Activated CD4-positive, CD25-positive, alpha-beta regulatory T cell treated with anti-CD3 and anti-CD28 coated beads, Interleukin-2, amount 50 U/mL, for 72 hours (primary cell): ENCODE data around the gene IL1RAPL1.
"Not testable (repeated sequence)": the region's sequence is repeated elsewhere in the genome, so short reads cannot be mapped to it uniquely, and the experiment has no call there.

Experiments used
- DNase-seq: peaks from one replicate; pipeline ENCODE4 v3.0.0; 2021

IL1RAPL1 gene

DNA sequence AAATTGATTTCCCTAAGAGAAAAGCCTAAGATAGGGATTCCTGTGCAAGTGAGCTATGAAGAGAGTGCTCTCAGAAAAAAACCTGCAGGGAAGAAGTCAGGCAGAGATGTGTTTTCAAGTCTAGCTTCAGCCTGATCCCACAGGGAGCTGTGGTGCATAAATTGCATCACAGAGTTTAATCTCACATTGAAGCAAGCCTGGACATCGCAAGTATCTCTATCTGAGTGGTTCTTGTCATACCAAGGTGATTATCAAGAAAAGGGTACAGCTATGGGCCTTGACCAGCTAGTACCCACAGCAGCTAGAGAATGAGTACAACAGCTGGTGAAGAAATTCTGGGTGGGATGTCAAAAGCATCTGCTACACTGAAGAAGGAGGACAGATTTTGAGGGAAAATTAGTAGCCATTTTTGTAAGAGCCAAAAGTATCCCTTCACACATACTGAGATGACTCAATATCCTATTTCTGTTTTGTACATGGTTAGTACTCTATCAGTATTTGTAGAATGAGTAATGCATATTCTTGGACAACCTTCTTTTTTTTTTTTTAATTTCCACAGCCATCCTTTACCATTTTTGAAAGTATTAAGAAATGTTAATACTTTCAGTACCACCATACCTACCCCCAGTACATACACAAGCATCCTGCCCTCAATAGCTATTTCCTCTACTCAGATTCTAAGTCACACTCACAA is 708.9 kb downstream of the IL1RAPL1 start:
- DNase-seq = no peak

DNA sequence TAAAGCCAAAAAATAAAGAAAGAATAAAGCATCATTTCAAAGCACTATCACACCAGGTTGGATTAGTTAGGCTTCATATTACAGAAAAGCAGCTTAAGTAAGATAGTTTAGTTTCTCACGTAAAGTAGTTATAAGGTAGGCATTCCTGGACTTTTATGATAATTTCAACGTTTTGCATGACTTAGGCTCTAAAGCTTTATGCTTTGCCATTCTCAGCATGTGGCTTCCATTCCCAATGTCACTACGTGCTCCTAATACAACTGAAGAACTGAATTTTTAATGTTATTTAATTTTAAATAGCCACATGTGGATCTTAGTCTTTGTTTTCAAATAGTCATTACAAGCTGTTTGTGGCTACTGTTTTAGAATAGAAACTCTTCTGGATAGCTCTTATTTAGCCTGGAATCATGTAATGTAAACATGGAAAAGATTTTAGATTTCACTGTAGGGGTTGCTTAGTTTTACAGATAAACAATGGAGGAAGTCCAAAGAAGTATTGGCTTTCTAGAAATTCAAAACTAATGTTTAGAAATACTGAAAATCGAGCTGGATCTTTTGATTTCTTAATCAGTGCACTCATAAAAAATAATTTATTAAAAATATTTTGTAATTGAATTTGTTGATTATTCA is 710.0 kb downstream of the IL1RAPL1 start:
- DNase-seq = no peak

DNA sequence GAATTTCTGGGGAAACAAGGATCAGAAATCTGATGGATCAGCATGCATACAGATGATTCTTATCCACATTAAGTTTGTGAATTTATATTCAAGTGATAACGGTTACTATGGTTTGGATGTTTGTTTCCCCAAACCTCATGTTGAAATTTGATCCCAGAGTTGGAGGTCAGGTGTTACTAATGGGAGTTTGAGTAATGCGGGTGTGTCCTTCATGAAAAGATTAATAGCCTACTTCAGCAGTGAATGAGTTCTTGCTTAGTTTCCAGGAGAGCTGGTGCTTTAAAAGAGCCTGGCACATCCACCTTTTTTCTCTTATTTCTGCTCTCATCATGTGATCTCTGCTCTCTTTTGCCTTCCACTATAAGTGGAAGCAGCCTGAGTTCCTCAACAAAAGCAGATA is 712.4 kb downstream of the IL1RAPL1 start:
- no peak for DNase-seq

DNA sequence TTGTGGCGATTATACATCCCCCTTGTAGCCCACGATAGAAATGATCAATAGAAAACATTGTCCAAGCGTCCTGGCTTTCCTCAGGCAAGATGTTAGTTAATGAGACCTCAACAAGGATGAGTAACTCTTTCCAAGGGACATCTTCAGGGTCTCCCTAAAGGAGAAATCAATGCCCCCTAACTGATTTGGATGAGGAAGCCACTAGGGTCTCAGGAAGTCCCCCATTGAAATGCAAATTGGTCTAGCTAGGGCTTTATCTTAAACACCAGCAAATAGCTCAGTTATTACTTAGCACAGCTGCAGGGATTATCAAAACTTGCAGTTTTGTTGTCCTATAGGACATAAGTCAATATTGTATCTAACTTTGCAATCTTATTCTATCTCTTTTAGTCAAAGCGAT is 721.5 kb downstream of the IL1RAPL1 start:
- no peak for DNase-seq

DNA sequence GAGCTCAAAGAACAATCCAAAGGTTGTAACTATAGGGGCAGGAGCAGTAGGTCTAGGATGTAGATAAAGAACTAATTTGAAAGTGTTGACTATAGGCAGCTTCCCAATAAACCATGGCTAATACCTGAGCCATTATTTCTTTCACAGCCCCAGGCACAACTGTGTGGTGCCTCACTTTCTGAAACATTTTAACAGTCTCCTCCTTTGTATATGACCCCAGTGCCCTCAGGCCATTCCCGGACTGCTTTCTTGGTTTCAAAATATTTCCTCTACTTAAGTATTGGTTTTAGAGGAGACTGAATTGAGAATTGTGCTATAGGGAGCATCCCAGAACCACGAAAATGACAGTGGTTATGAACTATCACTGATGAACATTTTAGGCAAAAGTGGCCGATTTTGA is 728.7 kb downstream of the IL1RAPL1 start:
- DNase-seq = no peak

DNA sequence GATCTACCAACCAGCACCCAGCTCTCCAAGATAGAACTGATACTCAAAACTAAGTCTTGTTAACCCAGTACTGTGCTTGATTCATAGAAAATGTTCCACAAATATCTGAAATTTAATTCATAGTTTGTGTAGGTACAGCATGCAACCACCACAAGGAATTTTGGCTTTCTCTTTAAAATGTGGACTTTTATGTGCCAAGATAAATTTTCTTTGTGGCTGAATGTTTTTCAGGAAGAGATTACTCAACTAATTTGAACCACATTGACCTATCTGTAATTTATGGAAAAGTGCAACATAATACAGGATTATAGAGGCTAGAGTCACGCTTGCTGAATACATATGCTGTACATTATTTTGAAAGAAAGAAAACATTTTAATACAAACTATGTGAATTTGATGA is 730.8 kb downstream of the IL1RAPL1 start:
- DNase-seq = no peak

DNA sequence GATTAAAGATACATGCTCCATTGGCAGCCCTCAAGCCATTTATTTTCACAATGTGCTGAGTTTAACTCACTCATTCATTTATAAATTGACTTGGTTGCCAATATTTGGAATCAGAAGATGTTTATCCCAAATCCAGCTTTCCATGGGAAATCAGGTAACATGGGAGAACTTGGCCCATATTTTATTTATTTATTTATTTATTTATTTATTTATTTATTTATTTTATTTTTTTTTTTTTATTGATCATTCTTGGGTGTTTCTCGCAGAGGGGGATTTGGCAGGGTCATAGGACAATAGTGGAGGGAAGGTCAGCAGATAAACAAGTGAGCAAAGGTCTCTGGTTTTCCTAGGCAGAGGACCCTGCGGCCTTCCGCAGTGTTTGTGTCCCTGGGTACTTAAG is 745.2 kb downstream of the IL1RAPL1 start:
- not testable (repeated sequence) for DNase-seq

DNA sequence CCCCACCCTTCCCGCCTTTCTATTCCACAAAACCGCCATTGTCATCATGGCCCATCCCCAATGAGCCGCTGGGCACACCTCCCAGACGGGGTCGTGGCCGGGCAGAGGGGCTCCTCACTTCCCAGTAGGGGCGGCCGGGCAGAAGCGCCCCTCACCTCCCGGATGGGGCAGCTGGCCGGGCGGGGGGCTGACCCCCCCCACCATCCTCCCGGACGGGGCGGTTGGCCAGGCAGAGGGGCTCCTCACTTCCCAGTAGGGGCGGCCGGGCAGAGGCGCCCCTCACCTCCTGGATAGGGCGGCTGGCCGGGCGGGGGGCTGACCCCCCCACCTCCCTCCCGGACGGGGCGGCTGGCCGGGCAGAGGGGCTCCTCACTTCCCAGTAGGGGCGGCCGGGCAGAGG is 745.8 kb downstream of the IL1RAPL1 start:
- not testable (repeated sequence) for DNase-seq

DNA sequence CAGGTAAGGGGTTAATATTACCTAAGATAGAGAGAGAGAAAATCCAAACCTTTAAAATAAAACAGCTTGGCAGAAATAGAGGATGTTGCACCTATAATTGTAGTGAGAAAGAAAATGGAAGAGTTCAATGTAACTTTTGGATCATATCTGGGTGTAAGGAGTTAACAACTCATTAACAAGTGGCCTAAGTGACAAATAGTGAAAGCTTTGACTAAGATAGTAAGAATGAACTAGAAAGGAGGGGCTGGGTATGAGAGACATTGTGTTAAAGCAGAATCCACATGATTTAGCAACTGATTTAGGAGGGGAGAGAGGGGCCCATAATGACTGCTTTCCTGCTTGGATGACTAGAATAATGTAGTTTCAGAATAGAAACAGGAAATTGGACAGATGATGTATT is 761.0 kb downstream of the IL1RAPL1 start:
- no peak for DNase-seq

DNA sequence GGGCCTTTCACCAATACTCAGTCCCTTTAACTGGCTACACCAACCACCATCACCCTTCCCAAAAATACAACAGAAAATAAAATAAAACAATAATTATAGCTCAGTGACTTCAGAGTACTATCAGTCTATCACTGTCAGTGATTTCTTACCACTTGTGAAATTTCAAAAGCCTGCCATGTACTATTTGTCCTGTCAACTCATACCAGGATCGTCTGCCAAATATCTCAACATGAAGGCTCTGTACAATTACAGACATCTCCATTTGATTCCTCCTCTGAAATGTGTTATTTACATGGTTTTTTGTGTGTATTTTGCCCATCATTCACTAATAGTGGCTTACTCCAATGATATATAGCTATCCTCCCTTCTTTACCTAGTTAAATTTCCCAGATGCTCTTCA is 772.0 kb downstream of the IL1RAPL1 start:
- DNase-seq = no peak

DNA sequence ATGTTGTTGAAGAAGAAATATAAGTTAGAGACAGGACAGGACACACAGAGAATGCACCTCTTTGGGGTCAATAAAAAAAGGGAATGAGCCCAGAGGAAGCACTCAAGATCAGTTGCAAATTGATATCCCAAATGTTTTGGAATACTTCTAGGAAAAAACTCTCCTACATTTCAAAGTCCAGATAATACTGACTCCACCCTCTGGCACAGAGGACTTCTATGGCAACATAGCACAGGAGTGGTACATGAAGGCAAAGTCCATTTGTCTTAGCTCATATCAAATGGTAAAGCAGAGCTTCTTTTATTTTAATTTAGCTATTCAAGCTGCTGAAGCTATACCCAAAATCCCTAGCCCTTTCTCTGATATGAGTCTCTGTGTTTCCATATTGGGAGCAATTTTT is 787.5 kb downstream of the IL1RAPL1 start:
- DNase-seq = not testable (repeated sequence)

DNA sequence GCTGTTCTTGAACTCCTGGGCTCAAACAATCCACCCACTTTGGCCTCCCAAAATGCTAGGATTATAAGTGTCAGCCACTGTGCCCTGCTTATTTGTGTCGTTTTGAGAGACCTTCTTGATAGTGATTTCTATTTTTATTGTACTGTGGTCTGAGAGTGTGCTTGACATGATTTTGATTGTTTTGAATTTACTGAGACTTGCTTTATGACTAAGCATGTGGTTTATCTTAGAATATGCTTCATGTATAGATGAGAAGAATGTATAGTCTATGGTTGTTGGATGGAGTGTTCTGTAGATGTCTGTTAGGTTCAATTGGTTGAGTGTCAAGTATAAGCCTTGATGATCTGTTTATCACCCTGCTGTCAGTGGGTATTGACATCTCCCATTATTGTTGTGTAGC is 789.3 kb downstream of the IL1RAPL1 start:
- no peak for DNase-seq

DNA sequence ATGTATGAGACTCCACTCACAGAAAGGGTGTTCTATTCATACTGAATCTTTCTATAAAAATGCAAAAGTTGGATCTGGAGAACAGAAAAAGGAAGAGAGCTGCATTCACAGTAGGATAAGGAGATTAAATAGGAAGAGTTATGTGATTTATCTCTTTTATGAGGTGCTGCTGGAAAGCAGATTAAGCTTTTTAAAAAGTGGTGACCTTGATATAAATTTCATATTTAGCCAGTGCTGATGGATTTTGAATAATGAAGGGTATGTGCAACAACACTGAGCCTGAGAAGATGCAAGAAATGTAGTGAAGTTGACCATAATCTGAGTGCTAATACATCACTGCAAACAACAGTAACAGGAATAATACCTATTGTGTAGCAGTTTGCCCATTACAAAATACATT is 795.6 kb downstream of the IL1RAPL1 start:
- DNase-seq = no peak

DNA sequence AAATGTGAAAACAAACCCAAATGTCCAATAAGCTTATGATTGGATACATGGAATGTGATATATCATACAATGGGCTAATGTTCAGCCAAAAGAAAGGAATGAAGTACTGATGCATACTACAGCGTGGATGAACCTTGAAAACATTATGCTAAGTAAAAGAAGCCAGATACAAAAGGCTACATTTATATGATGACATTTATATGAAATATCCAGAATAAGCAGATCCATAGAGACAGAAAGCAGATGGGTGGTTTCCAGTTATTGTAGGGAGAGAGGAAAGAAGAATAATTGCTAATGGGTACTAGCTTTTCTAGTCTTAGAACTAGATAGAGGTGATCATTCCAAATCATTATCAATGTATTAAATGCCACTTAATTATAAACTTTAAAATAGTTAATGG is 801.3 kb downstream of the IL1RAPL1 start:
- no peak for DNase-seq

DNA sequence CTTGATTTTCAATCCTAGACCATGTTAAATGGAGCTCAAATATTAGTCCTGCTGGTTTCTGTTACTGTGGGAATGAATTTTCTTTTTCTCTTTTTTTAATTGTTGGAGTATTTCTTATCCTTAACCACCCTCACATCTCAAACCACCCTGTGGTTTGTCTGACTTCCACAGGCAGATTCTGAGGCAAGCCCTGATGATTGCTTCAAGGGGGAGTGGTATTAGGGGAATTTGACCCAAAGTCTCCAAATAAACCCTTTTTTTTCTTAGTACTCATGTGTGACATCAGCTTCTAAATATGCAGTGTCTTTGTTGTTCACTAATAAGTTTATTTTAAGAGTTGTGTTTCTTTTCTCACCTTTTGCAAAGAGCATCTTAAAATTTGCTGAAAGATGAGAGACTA is 810.3 kb downstream of the IL1RAPL1 start:
- DNase-seq = no peak

DNA sequence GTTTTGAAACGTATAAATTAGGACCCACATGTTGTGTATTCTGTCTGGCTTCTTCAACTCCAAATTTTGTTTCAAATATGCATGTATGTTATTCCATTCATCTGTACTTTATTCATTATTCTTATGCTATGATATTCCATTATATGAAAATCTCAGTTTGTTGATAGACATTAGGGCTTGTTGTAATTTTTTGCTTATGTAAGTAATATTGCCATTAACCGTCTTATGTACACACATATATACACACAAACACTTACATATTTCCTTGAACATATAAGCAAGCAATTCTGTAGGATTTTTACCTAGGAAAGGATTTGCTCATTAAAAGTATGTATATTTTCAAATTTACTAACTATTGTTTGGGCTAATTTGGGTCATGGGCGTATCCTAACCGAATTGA is 820.1 kb downstream of the IL1RAPL1 start:
- DNase-seq = no peak

DNA sequence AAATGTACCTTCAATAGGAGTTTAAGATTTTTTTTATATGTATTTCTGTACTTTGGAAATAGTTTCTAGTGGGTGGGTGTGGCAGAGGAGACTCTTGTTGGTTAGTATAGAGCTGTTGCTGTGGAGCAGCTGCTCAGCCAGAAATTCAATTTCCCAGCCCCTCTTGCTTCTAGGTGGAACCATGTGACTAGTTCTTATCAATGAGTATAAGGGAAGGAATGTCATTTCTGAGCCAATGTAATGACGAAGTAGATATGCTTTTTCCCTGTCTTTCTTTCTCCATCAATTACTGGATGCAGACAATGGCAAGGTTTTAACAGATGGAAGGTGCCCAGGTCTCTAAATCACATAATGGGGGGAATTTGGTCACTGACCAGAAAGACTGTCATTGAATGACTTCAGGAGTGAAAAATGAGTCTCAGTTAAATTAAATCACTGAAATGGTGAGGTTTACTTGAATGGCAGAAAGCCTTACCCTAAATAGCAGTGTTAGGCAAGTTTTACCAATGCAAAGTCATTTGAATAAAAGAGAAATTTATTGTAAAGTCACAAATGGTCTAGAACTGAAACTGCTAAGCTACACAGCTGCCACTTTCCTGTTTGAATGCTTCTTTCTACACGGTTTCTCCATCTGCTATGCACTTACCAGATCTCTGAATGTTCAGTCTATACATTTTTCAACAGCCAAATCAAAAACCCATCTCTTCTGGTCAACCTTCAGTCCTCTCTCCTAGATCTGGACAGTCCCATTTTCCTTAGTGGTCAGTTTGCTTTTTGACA is 832.7 kb downstream of the IL1RAPL1 start:
- DNase-seq = no peak

DNA sequence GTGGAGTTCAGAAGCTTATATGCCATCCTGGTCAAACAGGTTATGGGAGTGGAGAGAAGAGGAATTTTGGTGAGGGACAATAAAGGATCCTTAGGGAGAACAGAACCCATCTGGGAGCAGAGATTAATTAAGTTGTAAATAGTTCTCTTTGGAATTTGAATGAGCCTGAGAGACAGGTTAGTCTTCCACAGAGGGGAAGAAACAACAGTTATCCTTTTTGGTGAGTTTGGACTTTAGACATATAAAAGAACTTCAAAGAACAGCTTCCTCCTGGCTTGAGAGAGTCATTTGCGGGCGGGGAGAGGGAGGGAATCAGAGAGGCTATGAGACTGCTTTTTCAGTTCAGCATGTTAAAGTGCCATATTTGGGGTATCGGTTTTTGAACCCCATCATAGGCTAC is 834.8 kb downstream of the IL1RAPL1 start:
- DNase-seq = no peak

DNA sequence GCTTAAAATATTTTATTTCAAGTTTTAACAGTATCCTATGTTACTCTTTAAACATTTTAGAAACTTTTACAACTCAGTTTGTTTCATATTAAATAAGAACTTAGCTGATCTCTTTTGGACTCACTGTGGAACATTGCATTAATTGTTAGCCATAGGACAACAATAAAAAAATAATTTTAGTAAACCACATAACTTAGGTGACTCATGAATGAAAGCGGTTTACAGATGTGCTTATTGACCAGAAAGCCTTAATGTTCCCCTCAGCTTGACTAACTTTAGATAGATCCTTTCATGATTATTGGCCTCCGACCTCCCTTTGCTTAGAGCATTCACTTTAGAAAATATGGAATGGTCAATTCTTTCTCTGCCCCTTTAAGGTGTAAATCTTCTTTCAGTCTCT is 844.6 kb downstream of the IL1RAPL1 start:
- DNase-seq = no peak

DNA sequence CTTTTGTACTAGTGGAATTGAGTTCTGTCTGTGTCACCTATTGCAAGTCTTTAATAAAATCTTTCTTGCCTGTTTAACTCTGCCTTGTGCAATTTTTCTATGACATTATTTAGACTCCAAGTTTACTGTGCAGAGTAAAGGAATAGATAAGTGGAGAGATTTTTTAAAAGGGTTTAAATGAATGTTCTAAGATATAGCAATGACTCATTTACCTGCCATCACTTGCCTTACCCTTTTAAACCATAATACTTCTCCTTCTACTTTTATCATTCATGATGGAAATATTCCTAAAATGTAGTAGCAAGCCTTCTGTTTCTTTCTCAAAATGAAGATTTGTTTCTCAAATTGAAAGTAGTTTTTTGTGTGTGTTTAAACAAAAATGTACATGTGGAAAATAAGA is 845.3 kb downstream of the IL1RAPL1 start:
- DNase-seq = no peak

DNA sequence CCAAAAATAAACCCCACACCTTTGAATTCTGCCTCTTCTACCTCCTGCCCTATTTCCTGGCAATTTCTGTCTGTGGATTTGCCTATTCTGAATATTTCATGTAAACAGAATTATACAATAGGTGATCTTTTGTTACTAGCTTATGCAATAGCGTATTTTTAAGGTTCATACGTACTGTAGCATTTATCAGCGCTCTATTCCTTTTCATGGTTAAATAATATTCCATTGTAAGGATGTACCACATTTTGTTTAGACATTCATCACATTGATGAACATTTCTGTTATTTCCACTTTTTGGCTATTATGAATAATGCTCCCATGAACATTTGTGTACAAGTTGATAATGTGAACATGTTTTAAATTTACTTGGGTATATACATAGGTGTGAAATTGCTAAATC is 847.7 kb downstream of the IL1RAPL1 start:
- DNase-seq = no peak

DNA sequence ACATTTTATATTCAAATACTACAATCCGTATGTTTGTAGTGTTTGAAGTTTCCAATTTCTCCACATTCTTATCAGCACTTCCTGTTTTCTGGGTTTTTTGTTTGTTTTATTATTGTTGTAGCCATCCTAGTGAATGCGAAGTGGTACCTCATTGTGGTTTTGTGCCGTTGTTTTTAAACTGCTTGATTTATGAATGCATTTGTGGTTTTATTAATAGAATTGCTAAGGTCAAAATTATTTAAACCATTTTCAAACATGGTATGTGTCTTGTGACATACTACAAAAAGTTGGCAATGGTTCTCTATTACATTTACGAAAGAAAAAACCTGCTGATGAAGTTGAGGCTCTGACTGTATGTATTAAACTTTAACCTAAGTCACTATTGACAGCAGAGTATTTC is 848.1 kb downstream of the IL1RAPL1 start:
- DNase-seq = no peak

DNA sequence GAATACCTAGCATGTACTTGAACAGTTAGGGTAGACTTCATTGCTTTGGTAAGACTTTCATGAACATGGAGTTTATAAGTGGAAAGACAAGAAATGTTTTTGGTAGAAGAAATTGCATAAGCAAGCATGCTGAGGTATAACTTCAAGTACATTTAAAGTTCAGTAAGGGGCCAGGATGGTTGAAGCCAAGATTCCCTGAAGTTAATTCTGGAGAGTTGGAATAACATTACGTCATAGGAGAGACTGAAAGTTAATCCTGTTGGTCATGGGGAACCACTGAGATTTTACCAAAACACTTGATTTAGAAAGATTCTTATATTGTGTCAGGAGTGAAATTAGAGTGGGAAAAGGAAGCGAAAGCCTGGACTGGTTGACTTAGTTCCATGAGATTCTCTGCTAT is 860.6 kb downstream of the IL1RAPL1 start:
- no peak for DNase-seq

DNA sequence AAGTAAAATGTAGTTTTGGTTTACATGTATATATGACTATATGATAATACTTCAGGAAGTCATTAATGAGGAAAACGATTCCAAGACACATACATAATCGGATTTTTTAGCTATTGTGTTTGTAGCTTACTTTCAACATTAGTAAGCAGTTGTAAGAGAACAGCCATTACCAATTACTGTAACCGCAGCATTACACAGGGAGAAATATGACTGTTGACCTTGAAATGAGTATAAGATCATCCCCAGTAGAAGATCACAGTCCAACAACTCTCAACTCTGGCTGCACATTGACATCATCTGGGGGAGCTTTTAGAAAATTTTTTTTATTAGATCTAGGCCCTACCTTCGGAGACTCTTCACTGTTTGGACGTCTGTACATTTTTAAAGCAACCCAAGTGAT is 866.1 kb downstream of the IL1RAPL1 start:
- no peak for DNase-seq
